HG02763 (cell line): Measurements from ENCODE around the gene KIF5B.

Experiments used
- ATAC-seq: cut with Tn5 transposase; IDR thresholded peaks from one replicate; pipeline ENCODE4 v1.9.1; 2021; ENCODE audit warnings: mild to moderate bottlenecking, moderate library complexity; ENCODE audit not compliant: unreplicated experiment

Gene KIF5B

GRCh38 chr10:31962826-31963588 lies 93.2 kb downstream of the KIF5B start:
- no peak for ATAC-seq

DNA sequence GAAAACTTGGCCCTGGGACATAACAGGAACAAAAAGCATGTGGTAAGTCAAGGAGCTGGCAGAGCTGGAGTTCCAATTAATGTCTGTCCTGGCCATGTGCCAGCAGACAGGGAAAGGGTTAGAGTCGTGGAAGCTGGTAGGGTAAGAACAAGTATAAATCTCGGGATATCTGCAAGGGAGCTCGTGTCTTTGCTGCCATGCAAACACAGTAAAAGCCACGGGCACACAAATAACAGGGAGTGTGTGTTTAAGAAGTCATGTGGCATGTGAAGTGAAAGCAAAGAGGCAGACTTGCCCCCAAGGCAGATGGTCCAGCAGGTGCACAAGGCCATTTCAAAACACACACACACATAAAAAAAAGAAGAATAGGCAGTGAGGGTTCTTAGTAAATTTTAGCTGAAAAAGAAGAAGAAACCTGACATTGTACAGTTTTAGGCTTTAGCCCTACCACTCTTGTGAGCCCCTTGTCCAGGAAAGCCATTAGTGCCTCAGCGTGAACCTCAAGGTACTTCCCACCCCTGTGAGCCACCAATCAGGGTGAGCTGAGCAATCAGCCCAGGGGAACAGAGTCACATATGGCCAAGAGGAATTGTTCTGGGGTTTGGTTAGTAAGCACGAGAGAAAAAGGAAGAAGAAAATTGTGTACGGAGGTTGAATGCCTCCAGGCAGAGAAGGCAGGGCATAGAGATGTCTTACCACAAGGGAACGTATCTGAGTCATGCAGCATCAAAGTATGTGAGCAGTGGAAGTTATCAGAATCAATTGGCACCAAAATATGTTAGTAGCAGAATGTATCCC lies 94.7 kb downstream of the KIF5B start:
- no peak for ATAC-seq

GRCh38 chr10:31959461-31960173 lies 96.6 kb downstream of the KIF5B start:
- ATAC-seq, result no peak
